Glutamatergic neuron (in vitro differentiated cells): ENCODE results near the gene MAT2B. TPM values are rescaled to one million over a fixed set of nuclear protein-coding genes. Genes with fewer than 3 reads are reported as not detected.
A peak's percentile ranks its signal among the peaks of the same experiment; 100 is the strongest.

Experiments
- DNase-seq: peaks from one replicate; pipeline ENCODE4 v3.0.0; 2022
- H3K27ac Mint-ChIP-seq: one replicate; pipeline ENCODE4 v1.8.0; 2020; ENCODE audit warnings: mild to moderate bottlenecking, mixed read lengths, inconsistent platforms; ENCODE audit not compliant: unreplicated experiment
- H3K27me3 Mint-ChIP-seq: one replicate; pipeline ENCODE4 v1.8.0; 2020; ENCODE audit warnings: mild to moderate bottlenecking, moderate library complexity, mixed read lengths, inconsistent platforms; ENCODE audit not compliant: unreplicated experiment
- H3K36me3 Mint-ChIP-seq: one replicate; pipeline ENCODE4 v1.8.0; 2020; ENCODE audit warnings: mild to moderate bottlenecking, mixed read lengths, inconsistent platforms; ENCODE audit not compliant: unreplicated experiment
- H3K4me1 Mint-ChIP-seq: one replicate; pipeline ENCODE4 v1.8.0; 2020; ENCODE audit warnings: mild to moderate bottlenecking, low read depth, mixed read lengths, inconsistent platforms; ENCODE audit not compliant: unreplicated experiment
- H3K4me3 Mint-ChIP-seq: one replicate; pipeline ENCODE4 v1.8.0; 2020; ENCODE audit warnings: mild to moderate bottlenecking, mixed read lengths, inconsistent platforms; ENCODE audit not compliant: unreplicated experiment
- H3K9me3 Mint-ChIP-seq: one replicate; pipeline ENCODE4 v1.8.0; 2020; ENCODE audit warnings: mild to moderate bottlenecking, moderate library complexity, mixed read lengths, inconsistent platforms; ENCODE audit not compliant: unreplicated experiment
- total RNA-seq: library from RNA; stranded (reverse); fragmentation: NEBNext Ultra II Directional; extraction: Animal tissue kit (Norgen Biotek cat#: 25700); gene quantifications from one replicate; pipeline ENCODE4 v1.2.1, GENCODE V29; 2021; ENCODE audit not compliant: unreplicated experiment
- TF ChIP-seq, protein P1 (sequence below): fragments of 200-600 bp; sonication (generic); IDR thresholded peaks from one replicate; pipeline ENCODE4 v1.5.0; 2021; ENCODE audit not compliant: partially characterized antibody, unreplicated experiment

MAT2B gene
- total RNA-seq, 1 donor from 2014 or later, result 23.1 TPM

DNA sequence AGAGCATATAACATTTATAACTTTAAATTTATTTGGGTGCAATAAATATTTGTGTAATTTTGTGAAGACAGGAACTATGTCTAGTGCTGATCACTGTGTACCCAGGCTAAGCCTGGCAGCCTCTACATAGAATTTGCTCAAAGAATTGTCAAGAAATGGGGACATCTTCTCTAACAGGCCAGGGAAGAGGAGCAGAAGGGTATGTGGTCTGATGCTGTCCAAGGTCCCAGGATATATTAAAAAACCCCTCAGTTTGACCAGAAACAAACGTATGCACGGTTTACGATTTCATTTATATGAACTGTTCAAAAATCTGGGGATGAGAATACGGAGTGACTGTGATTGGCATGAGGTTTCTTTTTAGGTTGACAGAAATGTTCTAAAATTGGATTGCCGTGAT, 55.9 kb downstream of the MAT2B start:
- TF ChIP-seq, protein P1, sequence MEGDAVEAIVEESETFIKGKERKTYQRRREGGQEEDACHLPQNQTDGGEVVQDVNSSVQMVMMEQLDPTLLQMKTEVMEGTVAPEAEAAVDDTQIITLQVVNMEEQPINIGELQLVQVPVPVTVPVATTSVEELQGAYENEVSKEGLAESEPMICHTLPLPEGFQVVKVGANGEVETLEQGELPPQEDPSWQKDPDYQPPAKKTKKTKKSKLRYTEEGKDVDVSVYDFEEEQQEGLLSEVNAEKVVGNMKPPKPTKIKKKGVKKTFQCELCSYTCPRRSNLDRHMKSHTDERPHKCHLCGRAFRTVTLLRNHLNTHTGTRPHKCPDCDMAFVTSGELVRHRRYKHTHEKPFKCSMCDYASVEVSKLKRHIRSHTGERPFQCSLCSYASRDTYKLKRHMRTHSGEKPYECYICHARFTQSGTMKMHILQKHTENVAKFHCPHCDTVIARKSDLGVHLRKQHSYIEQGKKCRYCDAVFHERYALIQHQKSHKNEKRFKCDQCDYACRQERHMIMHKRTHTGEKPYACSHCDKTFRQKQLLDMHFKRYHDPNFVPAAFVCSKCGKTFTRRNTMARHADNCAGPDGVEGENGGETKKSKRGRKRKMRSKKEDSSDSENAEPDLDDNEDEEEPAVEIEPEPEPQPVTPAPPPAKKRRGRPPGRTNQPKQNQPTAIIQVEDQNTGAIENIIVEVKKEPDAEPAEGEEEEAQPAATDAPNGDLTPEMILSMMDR, result no peak
- no peak for DNase-seq
- peaks cover 3% of the 10 kb centered on the region for H3K36me3 Mint-ChIP-seq
- H3K4me1 Mint-ChIP-seq, result peaks cover 23% of the 10 kb centered on the region
- H3K4me3 Mint-ChIP-seq, result no peak overlapping the region
- no peak overlapping the region for H3K27ac Mint-ChIP-seq
- peaks cover 6% of the 10 kb centered on the region for H3K9me3 Mint-ChIP-seq
- no peaks in the 10 kb centered on the region for H3K27me3 Mint-ChIP-seq

DNA sequence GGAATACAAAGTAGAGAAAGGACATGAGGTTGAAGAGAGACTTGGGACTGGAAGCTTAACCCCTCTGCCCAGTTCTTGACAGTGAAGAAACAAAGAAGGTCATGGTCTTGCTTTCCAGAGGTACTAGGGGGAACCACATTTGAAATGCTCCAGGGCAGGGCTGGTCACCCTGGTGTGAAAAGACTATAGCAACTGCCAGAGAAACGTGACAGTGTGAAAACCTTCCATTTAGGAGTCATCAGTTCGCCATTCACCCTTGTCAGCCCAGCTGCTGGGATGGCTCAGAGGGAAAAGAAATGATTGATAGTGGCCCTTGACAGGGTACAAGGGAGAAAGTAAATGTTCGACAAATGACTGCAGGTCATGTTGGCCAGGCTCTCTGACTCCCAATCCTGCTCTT, 56.7 kb downstream of the MAT2B start:
- Mint-ChIP-seq H3K27me3 (no peaks in the 10 kb centered on the region), H3K4me1 (peaks cover 26% of the 10 kb centered on the region), H3K27ac (no peak overlapping the region), H3K36me3 (peaks cover 3% of the 10 kb centered on the region), H3K9me3 (peaks cover 6% of the 10 kb centered on the region), H3K4me3 (no peak overlapping the region)
- TF ChIP-seq, protein P1, result no peak
- no peak for DNase-seq

DNA sequence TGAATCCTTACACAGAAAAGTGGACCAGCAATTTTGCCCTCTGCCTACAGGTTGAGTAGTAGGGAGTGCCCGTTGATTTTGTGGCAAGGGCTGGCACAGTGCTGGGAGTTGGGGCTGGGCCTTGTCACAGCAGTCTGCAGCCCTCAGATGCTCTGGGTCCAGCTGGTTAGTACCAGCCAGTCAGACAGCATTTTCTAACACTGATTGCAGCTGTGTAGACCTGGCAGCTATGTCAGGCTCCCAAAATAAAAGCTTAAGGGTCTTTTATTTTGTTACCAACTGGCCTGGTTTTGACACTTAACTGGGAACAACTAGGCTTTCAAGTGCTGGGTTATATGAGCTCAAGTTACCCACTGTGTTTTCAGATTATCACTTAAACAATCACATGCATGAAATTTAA, 57.7 kb downstream of the MAT2B start:
- Mint-ChIP-seq H3K36me3 (no peaks in the 10 kb centered on the region), H3K9me3 (peaks cover 6% of the 10 kb centered on the region), H3K27me3 (no peaks in the 10 kb centered on the region), H3K4me3 (no peak overlapping the region), H3K4me1 (peaks cover 32% of the 10 kb centered on the region), H3K27ac (no peak overlapping the region)
- TF ChIP-seq, protein P1, result no peak
- DNase-seq, result no peak

DNA sequence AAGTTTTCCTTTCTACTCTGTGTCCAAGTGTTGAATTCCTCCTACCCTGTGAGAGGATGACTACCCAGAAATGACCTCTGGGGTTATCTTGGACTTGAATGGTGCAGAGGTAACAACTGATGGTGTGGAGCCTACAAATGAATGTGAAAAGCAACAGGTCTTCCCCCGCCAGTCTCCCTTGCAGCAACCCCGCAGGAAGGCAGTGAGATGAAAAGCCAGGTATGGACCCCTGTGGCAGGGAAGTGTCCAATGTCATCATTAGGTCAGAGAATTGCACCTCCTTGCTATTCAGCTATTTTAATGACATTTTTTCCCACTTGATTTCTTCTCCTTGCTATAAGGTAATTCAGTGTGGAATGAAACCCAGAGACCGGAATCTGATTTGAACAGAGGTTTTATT, 58.5 kb downstream of the MAT2B start:
- H3K9me3 Mint-ChIP-seq, result peaks cover 6% of the 10 kb centered on the region
- no peak overlapping the region for H3K4me3 Mint-ChIP-seq
- TF ChIP-seq, protein P1, result no peak
- H3K36me3 Mint-ChIP-seq, result no peaks in the 10 kb centered on the region
- peaks cover 2% of the 10 kb centered on the region for H3K27me3 Mint-ChIP-seq
- peaks cover 32% of the 10 kb centered on the region for H3K4me1 Mint-ChIP-seq
- peak overlapping the region; percentile 70 for H3K27ac Mint-ChIP-seq
- DNase-seq, result no peak

DNA sequence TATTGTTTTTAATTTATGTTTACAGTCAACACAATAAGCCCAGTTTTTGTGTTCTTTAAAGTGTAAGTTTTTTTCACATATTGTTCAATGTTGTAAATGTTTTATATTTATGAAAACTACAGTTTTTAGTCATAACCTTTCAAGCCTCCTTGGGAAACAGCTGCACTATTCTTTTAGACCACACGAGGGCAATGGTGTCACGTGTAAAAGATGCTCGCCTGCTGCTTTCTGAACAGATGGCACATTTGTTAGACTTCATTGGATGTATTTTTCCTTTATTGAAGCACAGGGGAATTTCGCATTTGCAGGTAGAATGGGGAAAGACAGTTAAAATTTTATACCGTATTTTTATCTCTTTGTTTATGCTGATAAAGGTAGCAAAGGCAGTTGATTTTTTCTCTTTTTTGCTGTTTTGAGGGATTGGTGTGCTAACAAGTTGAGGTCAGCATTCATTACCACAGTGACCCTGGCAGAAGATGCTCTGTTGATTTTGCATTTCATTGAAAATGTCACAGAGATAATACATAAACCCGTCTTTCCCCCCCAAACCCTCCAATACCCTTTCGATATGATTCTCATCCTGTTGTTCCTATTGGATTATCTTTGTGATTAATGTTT, 59.0 kb downstream of the MAT2B start:
- Mint-ChIP-seq H3K36me3 (no peaks in the 10 kb centered on the region), H3K4me3 (peak overlapping the region; percentile 34), H3K27ac (peak overlapping the region; percentile 93), H3K4me1 (peaks cover 35% of the 10 kb centered on the region), H3K27me3 (peaks cover 3% of the 10 kb centered on the region), H3K9me3 (peaks cover 6% of the 10 kb centered on the region)
- TF ChIP-seq, protein P1, result peak; percentile 95
- DNase-seq, result peak; percentile 66
